Epithelial cell of esophagus (primary cell): ENCODE data around the gene ADIG.

Source experiments
- DNase-seq: peaks from one replicate; pipeline ENCODE4 v3.0.0; 2010; ENCODE audit warnings: low read depth
- H3K4me3 ChIP-seq: 2 replicates; pipeline ENCODE4 v1.5.1; 2011; ENCODE audit warnings: mild to moderate bottlenecking, low read length, control low read depth
- CTCF ChIP-seq: IDR thresholded peaks from 2 replicates; pipeline ENCODE4 v1.5.1; 2011; ENCODE audit warnings: low read depth, mild to moderate bottlenecking, low read length, control low read depth, inconsistent platforms; ENCODE audit not compliant: insufficient read depth; ENCODE audit errors: missing control alignments

ADIG gene

GRCh38 chr20:38603286-38603685, 22.3 kb downstream of the ADIG start:
- H3K4me3 ChIP-seq = no peak overlapping the region
- no peak for DNase-seq
- TF ChIP-seq CTCF = no peak

GRCh38 chr20:38604873-38605303, 23.9 kb downstream of the ADIG start:
- TF ChIP-seq CTCF = no peak
- peak; percentile 92 for DNase-seq
- H3K4me3 ChIP-seq = no peak overlapping the region

GRCh38 chr20:38607351-38607750, 26.4 kb downstream of the ADIG start:
- no peak overlapping the region for H3K4me3 ChIP-seq
- no peak for TF ChIP-seq CTCF
- no peak for DNase-seq

GRCh38 chr20:38608188-38608587, 27.2 kb downstream of the ADIG start:
- DNase-seq = no peak
- H3K4me3 ChIP-seq = no peak overlapping the region
- no peak for TF ChIP-seq CTCF

GRCh38 chr20:38609815-38610214, 28.8 kb downstream of the ADIG start:
- TF ChIP-seq CTCF = no peak
- DNase-seq = no peak

DNA sequence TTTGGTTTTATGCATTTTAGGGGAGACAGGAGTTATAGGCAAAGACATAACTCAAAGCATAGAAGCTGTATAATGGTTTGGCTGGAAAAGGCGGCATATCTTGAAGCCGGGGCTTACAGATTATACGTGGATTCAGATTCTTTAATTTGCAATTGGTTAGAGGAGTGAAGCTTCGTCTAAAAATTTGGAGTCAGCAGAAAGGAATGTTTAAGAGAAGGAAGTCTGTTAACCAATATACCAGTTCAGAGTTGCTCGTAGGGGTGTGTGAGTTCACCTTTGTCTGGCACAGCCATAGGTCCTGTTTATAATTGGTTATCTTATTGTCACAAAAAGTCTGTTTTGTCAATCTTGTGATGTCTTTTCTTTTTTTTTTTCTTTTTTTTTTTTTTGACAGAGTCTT, 29.5 kb downstream of the ADIG start:
- no peak overlapping the region for H3K4me3 ChIP-seq
- DNase-seq = peak; percentile 70
- TF ChIP-seq CTCF = no peak

More at GRCh38 chr20:38609815-38610214, 28.8 kb downstream of the ADIG start:
- H3K4me3 ChIP-seq = no peak overlapping the region

DNA sequence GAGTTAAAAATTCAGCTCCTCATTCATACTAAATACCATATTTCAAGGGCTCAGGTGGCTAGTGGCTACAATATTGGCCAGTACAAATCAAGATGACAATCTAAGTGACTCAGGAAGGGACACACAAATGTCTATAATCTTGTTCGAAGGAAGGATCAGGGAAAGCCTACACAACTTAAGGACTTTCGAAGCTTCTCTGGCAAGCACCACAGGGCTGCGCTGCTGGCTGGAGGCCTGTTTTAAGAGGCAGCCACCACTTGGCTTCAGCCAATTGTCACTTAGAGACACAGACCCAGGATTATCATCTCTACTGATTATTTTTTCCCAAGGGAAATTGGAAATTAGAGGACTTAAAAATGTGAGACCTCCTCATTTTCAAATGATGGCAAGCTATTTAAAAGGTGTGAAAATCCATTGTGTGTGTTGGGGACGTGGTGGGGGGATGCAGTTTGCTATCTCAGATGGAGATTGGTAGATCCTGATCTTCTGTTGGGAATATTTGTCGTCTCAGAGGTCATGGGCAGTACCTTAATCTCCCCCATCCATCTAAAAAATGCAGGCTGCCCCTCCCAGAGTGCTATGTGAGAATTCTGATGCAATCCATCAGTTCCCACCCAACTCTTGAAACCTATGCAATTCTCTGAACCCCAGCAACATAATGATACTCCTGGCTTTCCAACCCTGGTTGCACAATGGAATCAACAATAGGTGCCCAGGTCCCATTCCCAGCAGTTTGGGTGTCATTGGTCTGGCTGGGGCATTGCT, 31.9 kb downstream of the ADIG start:
- TF ChIP-seq CTCF = no peak
- DNase-seq = no peak
- no peak overlapping the region for H3K4me3 ChIP-seq
